HepG2 (cell line): ENCODE data around the gene TP53BP2. TPM values are rescaled to one million over a fixed set of nuclear protein-coding genes. Genes with fewer than 3 reads are reported as not detected.

Experiments
- ATAC-seq: fragments of 200-7000 bp; cut with Tn5 transposase; 3 replicates; pipeline ENCODE4 v1.9.1; 2020; ENCODE audit warnings: mild to moderate bottlenecking, moderate library complexity
- BruUV-seq: library from RNA; stranded (reverse); fragments of 400-500 nt; replicated peaks from 2 replicates; lab custom pipeline; 2021; lab: Mats Ljungman, UMichigan
- CTCF ChIA-PET: fragments of 300-600 bp; formaldehyde crosslinking; extraction: SDS; loops from one replicate; lab custom pipeline; 2021; ENCODE audit warnings: low total read pairs, inconsistent platforms, low intra/inter-chr PET ratio; lab: Yijun Ruan, JAX
- POLR2A ChIA-PET: fragments of 350-600 bp; sonication (Branson Sonifier 250); formaldehyde crosslinking; loops from one replicate; lab custom pipeline; 2020; ENCODE audit warnings: antibody characterized with exemption, inconsistent platforms; lab: Yijun Ruan, JAX
- DNase-seq: peaks from one replicate; pipeline ENCODE4 v3.0.0-alpha.2; 2015; ENCODE audit warnings: low spot score
- FAIRE-seq: peaks from 3 replicates; lab custom pipeline; 2011; peaks lifted over from hg19 to GRCh38; lab: Jason Lieb, UNC
- H2AFZ ChIP-seq: one replicate; pipeline ENCODE4 v1.6.1; 2011; ENCODE audit warnings: low read length, inconsistent platforms
- H3K27ac ChIP-seq: fragments of 300-600 bp; 3 replicates; pipeline ENCODE4 v1.8.0; 2011; ENCODE audit warnings: mixed run types, mild to moderate bottlenecking, mixed read lengths, low read length, inconsistent platforms; ENCODE audit not compliant: insufficient read depth; ENCODE audit errors: extremely low read length
- H3K27me3 ChIP-seq, 2 experiments: fragments of 200-600 bp in 1 of 2; 2 replicates in 1 of 2; 3 replicates in 1 of 2; pipeline versions ENCODE4 v1.6.0 to v1.8.0; 2011; ENCODE audit warnings: low read length in 2 of 2, mild to moderate bottlenecking in 2 of 2, moderate library complexity in 2 of 2, inconsistent platforms in 1 of 2; ENCODE audit not compliant: insufficient read depth in 2 of 2, control insufficient read depth in 1 of 2
- H3K36me3 ChIP-seq, 2 experiments: fragments of 200-600 bp in 1 of 2; replicated peaks in 1 of 2; 2 replicates in 1 of 2; 3 replicates in 1 of 2; pipeline versions ENCODE4 v1.5.1 to v1.8.0; 2011; ENCODE audit warnings: low read length in 2 of 2, inconsistent platforms in 1 of 2; ENCODE audit not compliant: insufficient read depth in 2 of 2, control insufficient read depth in 1 of 2
- H3K4me1 ChIP-seq: 2 replicates; pipeline ENCODE4 v1.5.1; 2012; ENCODE audit warnings: low read length, inconsistent platforms; ENCODE audit not compliant: insufficient read depth
- H3K4me2 ChIP-seq: 2 replicates; pipeline ENCODE4 v1.6.0; 2011; ENCODE audit warnings: low read depth, low read length, inconsistent platforms
- H3K4me3 ChIP-seq, 3 experiments: fragments of 200-600 bp in 1 of 3; sonication (generic), shearing (Covaris generic) in 1 of 3; replicated peaks in 1 of 3; 2 replicates each; pipeline ENCODE4 v1.5.1; 2011 to 2016; ENCODE audit warnings: low read length in 3 of 3, inconsistent platforms in 2 of 3, low read depth in 2 of 3, mild to moderate bottlenecking in 2 of 3, control low read depth in 1 of 3, mixed read lengths in 1 of 3; ENCODE audit not compliant: insufficient read depth in 1 of 3
- H3K79me2 ChIP-seq: one replicate; pipeline ENCODE4 v1.6.1; 2011; ENCODE audit warnings: low read length, inconsistent platforms; ENCODE audit not compliant: insufficient read depth
- H3K9ac ChIP-seq: 2 replicates; pipeline ENCODE4 v1.6.0; 2011; ENCODE audit warnings: mild to moderate bottlenecking, low read depth, low read length, inconsistent platforms; ENCODE audit not compliant: insufficient read depth
- H3K9me3 ChIP-seq: 2 replicates; pipeline ENCODE4 v1.5.1; 2012; ENCODE audit warnings: mild to moderate bottlenecking, low read length
- H4K20me1 ChIP-seq: 2 replicates; pipeline ENCODE4 v1.6.0; 2011; ENCODE audit warnings: inconsistent platforms, mild to moderate bottlenecking, low read length, moderate library complexity; ENCODE audit not compliant: insufficient read depth
- CENPT ChIP-seq: sonication (generic); formaldehyde crosslinking; IDR thresholded peaks from 2 replicates; pipeline ENCODE4 v1.8.0; 2022; ENCODE audit warnings: low read depth, mild to moderate bottlenecking, moderate library complexity, missing genetic modification reagents
- FOXA1 ChIP-seq, 2 experiments: fragments of 450-650 bp in 1 of 2; sonication (generic) in 1 of 2; formaldehyde crosslinking in 1 of 2; IDR thresholded peaks; 2 replicates each; pipeline versions ENCODE4 v1.4.0 to v1.6.1; 2016 to 2020; ENCODE audit warnings: missing genetic modification reagents in 1 of 2
- JUND ChIP-seq: sonication (generic); formaldehyde crosslinking; IDR thresholded peaks from 2 replicates; pipeline ENCODE4 v1.8.0; 2022; ENCODE audit warnings: mild to moderate bottlenecking, missing genetic modification reagents
- KDM5B ChIP-seq: sonication (generic); formaldehyde crosslinking; IDR thresholded peaks from 2 replicates; pipeline ENCODE4 v1.4.0; 2020; ENCODE audit warnings: missing genetic modification reagents, mild to moderate bottlenecking, borderline replicate concordance
- KLF11 ChIP-seq: IDR thresholded peaks from 2 replicates; pipeline ENCODE4 v1.6.1; 2016; ENCODE audit warnings: missing compliant biosample characterization
- MTF1 ChIP-seq: sonication (generic); formaldehyde crosslinking; IDR thresholded peaks from 2 replicates; pipeline ENCODE4 v1.5.0; 2020; ENCODE audit warnings: missing genetic modification reagents
- MYC ChIP-seq: sonication (generic); formaldehyde crosslinking; IDR thresholded peaks from 2 replicates; pipeline ENCODE4 v1.9.0; 2021; ENCODE audit warnings: missing genetic modification reagents, borderline replicate concordance
- NFATC3 ChIP-seq: sonication (generic); formaldehyde crosslinking; IDR thresholded peaks from 2 replicates; pipeline ENCODE4 v1.5.1; 2020; ENCODE audit warnings: mild to moderate bottlenecking, missing genetic modification reagents
- NPAS2 ChIP-seq: sonication (generic); formaldehyde crosslinking; IDR thresholded peaks from 2 replicates; pipeline ENCODE4 v1.8.0; 2022; ENCODE audit warnings: mild to moderate bottlenecking, missing genetic modification reagents, borderline replicate concordance
- RARG ChIP-seq: sonication (generic); formaldehyde crosslinking; IDR thresholded peaks from 2 replicates; pipeline ENCODE4 v1.4.0; 2020; ENCODE audit warnings: low read depth, mild to moderate bottlenecking, missing genetic modification reagents
- RFXAP ChIP-seq: sonication (generic); formaldehyde crosslinking; IDR thresholded peaks from 2 replicates; pipeline ENCODE4 v1.4.0; 2020; ENCODE audit warnings: missing genetic modification reagents, borderline replicate concordance
- ZNF260 ChIP-seq: sonication (generic); formaldehyde crosslinking; IDR thresholded peaks from 2 replicates; pipeline ENCODE4 v1.4.0; 2020; ENCODE audit warnings: missing genetic modification reagents, low read depth, mild to moderate bottlenecking, borderline replicate concordance
- ZNF569 ChIP-seq: sonication (generic); formaldehyde crosslinking; IDR thresholded peaks from 2 replicates; pipeline ENCODE4 v1.5.0; 2020; ENCODE audit warnings: mild to moderate bottlenecking, missing genetic modification reagents, moderate library complexity, borderline replicate concordance
- ZNF598 ChIP-seq: sonication (generic); formaldehyde crosslinking; IDR thresholded peaks from 2 replicates; pipeline ENCODE4 v1.5.1; 2020; ENCODE audit warnings: mild to moderate bottlenecking, missing genetic modification reagents, borderline replicate concordance
- WGBS: methylation state at CpG from one replicate; pipeline ENCODE4 v1.1.6; 2017; ENCODE audit warnings: low lambda C conversion rate; 5-methylcytosine and 5-hydroxymethylcytosine counted together
- in situ Hi-C: cut with HindIII; loops from 2 replicates; pipeline ENCODE4 v1.10.0; 2017; ENCODE audit warnings: low pct_unique_long_range_greater_than_20kb; ENCODE audit not compliant: extremely low pct_ligation_motif_present
- intact Hi-C: fragments of 100-400 bp; cut with micrococcal nuclease; formaldehyde crosslinking; loops from one replicate; pipeline ENCODE4 v1.10.0; 2022; ENCODE audit not compliant: unreplicated experiment
- polyA plus RNA-seq, 8 experiments: library from polyadenylated mRNA; depleted of rRNA in 3 of 8; stranded (reverse) in 7 of 8; unstranded in 1 of 8; fragments of >200 nt; fragmentation: Illumina TruSeq in 4 of 8; extraction: Trizol in 4 of 8; gene quantifications; 2 replicates each; pipeline versions ENCODE4 v1.2.1 to v1.2.3, GENCODE V29; 2011 to 2016; ENCODE audit warnings: low read depth in 4 of 8, missing spikeins in 1 of 8, mixed read lengths in 1 of 8; ENCODE audit not compliant: insufficient read depth in 1 of 8
- total RNA-seq, 5 experiments: library from RNA; depleted of rRNA; stranded (reverse); fragments of >200 nt; fragmentation: Illumina TruSeq; extraction: Trizol; gene quantifications; 2 replicates each; pipeline ENCODE4 v1.2.3, GENCODE V29; 2016; ENCODE audit warnings: low read depth in 1 of 5
- TF ChIP-seq, protein P1 (sequence below): sonication (generic); formaldehyde crosslinking; IDR thresholded peaks from 2 replicates; pipeline ENCODE4; 2020; ENCODE audit warnings: missing genetic modification reagents, mild to moderate bottlenecking, borderline replicate concordance
- TF ChIP-seq, protein P2 (sequence below): sonication (generic); formaldehyde crosslinking; IDR thresholded peaks from 2 replicates; pipeline ENCODE4 v1.8.0; 2022; ENCODE audit warnings: low read depth, missing genetic modification reagents

The TP53BP2 gene
- total and polyA plus RNA-seq, 2 of the 13 experiments (the other 11 are each of a cell fraction or from before 2014, with no cell fraction given) = 10.0 to 14.0 TPM

DNA sequence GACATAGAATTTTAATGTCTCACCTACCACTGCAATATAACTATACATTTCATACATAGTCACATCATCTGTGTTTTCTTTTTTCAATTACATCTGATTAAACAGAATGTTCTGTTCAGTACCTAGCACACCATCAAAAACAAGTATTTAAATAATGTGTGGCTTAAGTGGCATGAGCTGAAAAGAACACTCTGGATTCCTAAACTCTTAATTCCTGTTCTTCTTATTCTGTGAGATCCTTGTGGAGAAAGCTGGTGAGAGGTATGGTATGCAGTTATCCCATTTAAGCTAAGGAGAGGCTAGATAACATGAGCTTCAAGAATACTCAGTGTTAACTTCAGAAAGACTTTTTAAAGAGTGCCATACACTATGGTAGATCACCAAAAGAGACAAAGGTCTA lies 5.5 kb downstream of the TP53BP2 start (continued):
- TF ChIP-seq, protein P1, sequence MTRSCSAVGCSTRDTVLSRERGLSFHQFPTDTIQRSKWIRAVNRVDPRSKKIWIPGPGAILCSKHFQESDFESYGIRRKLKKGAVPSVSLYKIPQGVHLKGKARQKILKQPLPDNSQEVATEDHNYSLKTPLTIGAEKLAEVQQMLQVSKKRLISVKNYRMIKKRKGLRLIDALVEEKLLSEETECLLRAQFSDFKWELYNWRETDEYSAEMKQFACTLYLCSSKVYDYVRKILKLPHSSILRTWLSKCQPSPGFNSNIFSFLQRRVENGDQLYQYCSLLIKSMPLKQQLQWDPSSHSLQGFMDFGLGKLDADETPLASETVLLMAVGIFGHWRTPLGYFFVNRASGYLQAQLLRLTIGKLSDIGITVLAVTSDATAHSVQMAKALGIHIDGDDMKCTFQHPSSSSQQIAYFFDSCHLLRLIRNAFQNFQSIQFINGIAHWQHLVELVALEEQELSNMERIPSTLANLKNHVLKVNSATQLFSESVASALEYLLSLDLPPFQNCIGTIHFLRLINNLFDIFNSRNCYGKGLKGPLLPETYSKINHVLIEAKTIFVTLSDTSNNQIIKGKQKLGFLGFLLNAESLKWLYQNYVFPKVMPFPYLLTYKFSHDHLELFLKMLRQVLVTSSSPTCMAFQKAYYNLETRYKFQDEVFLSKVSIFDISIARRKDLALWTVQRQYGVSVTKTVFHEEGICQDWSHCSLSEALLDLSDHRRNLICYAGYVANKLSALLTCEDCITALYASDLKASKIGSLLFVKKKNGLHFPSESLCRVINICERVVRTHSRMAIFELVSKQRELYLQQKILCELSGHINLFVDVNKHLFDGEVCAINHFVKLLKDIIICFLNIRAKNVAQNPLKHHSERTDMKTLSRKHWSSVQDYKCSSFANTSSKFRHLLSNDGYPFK = no peak
- no peak for TF ChIP-seq NPAS2 (CRISPR knock-in tag)
- no peak for TF ChIP-seq NFATC3 (CRISPR knock-in tag)
- TF ChIP-seq RARG (CRISPR knock-in tag) = no peak
- no peak for TF ChIP-seq MYC
- no peak for TF ChIP-seq ZNF569
- TF ChIP-seq, all 625 proteins: peak for 0

DNA sequence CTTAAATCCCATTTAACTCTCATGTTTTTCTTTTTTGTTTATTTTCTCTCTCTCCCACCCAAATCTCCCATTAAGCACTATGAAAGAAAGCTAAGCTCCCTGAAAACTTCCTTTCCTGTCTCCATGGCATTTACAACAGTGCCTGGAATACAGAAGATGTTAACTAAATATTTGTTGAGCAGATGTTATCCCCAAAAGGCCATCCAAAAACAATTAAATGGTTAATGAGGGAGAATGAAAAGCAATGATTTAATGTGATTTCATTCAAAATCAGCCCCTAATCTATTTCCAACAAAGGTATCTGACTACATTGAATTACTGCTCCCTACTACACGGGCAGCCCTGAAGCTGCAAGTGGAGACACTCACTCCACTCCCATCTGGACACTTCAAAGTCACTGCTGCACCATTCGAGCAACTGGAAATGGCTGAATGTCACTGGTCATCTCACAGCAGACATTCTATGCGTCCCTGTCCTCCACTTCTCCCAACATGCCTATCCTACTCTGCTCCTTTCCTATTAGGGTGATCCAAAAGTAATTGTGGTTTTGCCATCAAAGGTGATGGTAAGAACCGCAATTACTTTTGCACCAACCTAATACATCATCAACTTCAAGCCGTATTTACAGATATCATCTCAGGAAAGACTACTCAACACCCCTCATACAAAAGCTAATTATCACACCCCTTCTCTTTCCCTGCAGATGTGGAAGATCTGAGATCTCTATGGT lies 7.5 kb downstream of the TP53BP2 start:
- no peak overlapping the region for H3K4me3 ChIP-seq
- peaks cover 76% of the 10 kb centered on the region for H3K79me2 ChIP-seq
- H4K20me1 ChIP-seq = peaks cover 19% of the 10 kb centered on the region
- H3K9me3 ChIP-seq = no peaks in the 10 kb centered on the region
- 82% methylated on average over 5 of the region's 5 CpGs for WGBS
- H3K4me2 ChIP-seq = no peak overlapping the region
- no peak overlapping the region for H3K27ac ChIP-seq
- BruUV-seq = no TSS peak
- H3K36me3 ChIP-seq = no peaks in the 10 kb centered on the region
- no peaks in the 10 kb centered on the region for H3K27me3 ChIP-seq
- DNase-seq (no peak), ATAC-seq (no peak), FAIRE-seq (no peak)
- ChIA-PET CTCF (no interaction called here), POLR2A (interaction anchor here (1.4 kb wide), 1 partner anchor 8 kb away, joined by 9 read pairs; the partner anchor contains the start of gene TP53BP2)
- TF ChIP-seq ZNF260 (CRISPR knock-in tag) (no peak), JUND (CRISPR knock-in tag) (no peak), CENPT (CRISPR knock-in tag) (no peak), MTF1 (CRISPR knock-in tag) (no peak), ZNF598 (CRISPR knock-in tag) (no peak), RFXAP (no peak), FOXA1 (IDR thresholded peaks at IDR 0.05) (no peak), FOXA1 (CRISPR knock-in tag; IDR thresholded peaks at IDR 0.05) (no peak), KDM5B (CRISPR knock-in tag) (no peak), KLF11 (CRISPR knock-in tag) (no peak)
- TF ChIP-seq, protein P2, sequence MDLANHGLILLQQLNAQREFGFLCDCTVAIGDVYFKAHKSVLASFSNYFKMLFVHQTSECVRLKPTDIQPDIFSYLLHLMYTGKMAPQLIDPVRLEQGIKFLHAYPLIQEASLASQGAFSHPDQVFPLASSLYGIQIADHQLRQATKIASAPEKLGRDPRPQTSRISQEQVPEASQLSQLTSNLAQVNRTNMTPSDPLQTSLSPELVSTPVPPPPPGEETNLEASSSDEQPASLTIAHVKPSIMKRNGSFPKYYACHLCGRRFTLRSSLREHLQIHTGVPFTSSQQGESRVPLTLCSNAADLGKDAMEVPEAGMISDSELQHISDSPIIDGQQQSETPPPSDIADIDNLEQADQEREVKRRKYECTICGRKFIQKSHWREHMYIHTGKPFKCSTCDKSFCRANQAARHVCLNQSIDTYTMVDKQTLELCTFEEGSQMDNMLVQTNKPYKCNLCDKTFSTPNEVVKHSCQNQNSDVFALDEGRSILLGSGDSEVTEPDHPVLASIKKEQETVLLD = no peak
- no peak overlapping the region for H3K9ac ChIP-seq
- H3K4me1 ChIP-seq = peaks cover 42% of the 10 kb centered on the region
- in situ Hi-C loops (no loop called here), intact Hi-C loops (no loop called here)
- H2AFZ ChIP-seq = no peak overlapping the region
